Islet of Langerhans (tissue), 1 donor: ENCODE measurements around the gene HIVEP2.

ENCODE experiments used
- FAIRE-seq: peaks from one replicate; lab custom pipeline; 2011; peaks lifted over from hg19 to GRCh38; lab: Jason Lieb, UNC

HIVEP2 gene

DNA sequence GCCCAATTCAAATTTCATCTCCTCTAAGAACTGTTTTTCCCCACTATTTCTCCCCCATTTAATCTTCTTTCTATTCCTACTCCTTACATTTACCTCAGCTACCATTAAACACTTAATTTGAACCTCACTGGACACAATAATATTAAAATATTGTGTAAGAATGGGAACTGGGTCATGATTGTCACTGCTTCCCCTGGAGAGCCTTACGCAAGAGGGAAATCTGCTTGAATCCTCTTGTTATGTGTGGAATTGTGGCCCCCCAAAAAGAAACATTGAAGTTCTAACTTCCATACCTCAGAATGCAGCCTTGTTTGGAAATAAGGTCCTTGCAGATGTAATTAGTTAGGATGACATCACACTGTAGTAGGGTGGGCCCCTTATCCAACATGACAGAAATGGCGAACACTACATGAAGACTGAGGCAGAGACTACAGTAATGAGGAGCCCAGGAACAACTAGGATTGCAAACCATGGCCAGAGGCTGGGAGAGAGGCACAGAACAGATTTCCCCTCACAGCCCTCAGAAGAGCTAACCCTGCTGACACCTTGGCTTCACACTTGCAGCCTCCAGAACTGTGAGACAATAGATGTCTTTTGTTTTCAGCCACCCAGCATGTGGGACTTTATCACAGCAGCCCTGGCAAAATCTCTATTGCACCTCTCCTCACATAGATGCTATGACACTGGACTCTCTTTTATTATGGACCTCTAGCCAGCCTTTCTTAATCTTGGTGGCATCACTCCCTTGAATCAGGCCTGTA lies 29.9 kb downstream of the HIVEP2 start:
- no peak for FAIRE-seq

DNA sequence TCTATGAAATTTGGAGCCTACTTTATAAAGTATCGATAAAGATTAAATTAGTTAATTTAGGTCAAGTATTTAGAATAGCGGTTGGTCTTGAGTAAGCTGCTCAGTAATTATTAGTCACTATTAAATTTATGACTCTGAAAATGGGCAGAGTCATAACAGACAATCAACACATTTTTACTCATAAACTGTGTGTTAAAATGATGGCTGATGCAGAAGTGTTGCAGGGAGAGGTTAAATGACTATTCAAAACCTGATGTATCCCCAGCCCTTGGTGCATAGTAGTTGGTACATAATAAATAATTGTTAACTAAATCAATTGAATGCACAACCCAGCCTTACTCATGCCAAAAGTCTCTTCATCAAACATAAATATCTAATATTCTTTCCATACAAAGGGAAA lies 30.6 kb downstream of the HIVEP2 start:
- no peak for FAIRE-seq

DNA sequence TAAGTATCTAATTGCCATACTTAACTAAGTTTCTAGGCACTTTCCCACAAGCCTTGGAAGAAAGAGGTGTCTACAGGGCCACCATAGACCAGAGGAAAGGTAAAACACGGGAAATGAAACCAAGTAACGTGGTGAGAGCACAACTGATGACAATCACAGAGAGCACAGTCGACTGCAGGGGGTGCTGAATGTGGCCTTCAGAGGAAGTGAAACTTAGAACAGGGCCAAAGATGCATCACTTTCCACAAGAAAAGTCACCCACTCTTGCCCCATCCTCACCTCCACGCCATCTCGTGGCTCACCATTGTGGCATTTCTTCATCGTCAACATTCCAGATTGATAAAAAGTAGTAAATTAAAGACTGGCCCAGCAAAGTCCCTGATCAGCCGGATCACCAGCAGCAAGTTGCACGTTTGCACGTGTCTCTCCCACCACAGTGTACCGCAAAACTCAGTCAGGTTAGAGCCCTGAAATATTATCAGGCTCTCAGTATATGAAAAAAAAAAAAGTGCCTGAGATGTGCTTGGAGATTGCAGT lies 31.4 kb downstream of the HIVEP2 start:
- FAIRE-seq = no peak

DNA sequence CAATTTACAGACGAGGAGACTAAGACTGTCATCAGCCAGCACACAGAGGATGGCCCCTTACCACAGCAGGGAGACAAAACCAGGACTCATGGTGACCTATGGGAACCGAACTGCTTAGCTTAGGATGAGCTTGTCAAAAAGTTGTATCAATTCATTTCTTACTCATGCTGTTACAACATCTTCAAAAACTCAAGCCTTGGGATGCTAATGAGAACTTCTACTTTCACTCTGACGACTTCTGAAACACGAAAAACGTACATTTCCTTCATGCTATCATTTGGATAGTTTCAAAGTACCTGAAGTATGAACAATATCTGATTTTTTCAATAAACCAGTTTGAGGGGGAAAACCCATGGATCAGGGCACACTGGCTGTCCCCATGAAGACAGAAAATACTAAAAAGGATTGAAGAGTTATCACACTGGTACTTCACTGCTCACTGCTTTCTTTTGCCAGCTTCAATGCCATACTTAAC lies 31.9 kb downstream of the HIVEP2 start:
- no peak for FAIRE-seq

DNA sequence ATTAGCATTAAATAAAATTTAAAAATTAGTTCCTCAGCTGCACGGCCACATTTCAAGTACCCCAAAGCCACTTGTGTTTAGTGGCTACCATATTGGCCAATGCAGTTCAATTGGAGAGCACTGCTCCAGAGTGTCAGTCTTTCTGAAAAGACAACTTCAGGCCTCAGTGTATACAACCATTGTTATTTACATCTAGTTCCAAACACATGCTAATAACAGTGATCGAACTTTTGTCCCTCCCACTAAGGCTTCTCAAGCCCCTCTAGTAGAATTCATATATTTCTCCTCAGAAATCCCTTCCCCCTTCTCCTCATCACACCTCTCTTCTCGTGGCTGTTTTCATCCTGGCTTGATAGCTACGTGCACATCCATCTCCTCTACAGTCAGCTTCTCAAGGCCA lies 32.9 kb downstream of the HIVEP2 start:
- FAIRE-seq = no peak

DNA sequence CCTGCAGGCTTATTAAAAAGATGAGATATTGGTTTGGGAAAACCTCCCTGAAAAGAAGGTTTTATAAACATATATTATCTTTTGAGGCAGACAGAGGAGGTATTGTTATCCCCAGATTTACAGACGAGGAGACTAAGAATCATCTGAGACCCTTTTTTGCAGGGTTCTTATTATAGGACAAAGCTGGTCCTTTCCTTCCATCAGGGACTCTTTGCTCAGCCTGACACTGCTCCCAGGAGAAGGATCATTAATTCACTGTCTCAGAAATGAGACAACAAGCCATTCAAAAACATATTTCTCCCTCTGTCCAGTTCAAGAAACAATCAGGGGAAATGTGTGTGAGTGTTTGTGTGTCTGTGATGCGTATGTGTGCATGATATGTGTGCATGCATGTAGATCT lies 33.5 kb downstream of the HIVEP2 start:
- no peak for FAIRE-seq

DNA sequence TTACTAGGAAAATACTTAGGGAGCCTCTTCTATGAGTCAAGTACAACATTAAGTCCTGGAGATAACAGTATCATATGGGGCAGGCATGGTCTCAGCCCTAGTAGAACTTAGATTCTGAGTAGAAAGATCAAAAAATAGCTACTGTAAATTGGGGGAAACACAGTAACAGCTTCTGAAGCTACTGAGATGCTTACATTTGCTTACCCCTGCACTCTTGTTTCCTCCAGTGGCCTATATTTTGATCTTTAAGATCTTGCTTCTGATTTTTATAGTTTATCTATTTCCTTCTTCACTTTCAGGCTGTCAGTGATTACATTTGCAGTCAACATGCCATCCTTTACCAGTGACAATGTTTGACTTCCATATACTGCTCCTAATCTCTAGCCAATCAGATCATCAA lies 35.3 kb downstream of the HIVEP2 start:
- FAIRE-seq = no peak

DNA sequence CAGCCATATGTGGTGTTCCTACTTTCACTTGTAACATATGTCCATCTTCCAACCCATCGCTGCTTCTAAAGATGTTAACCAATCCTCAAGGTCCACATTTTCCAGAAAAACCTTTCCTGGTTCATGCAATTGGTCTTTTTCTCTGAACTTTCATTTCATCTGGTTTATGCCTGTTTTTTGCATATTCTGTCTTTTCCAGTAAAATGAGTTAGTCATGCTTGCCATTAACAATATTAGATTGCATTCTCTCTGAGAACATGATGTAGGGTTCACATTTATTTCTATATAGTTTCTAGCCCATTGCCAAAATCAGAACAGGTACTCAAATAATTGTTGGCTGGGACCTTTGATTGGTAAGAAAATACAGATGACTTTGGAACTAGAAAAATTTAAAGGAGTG lies 36.7 kb downstream of the HIVEP2 start:
- no peak for FAIRE-seq

DNA sequence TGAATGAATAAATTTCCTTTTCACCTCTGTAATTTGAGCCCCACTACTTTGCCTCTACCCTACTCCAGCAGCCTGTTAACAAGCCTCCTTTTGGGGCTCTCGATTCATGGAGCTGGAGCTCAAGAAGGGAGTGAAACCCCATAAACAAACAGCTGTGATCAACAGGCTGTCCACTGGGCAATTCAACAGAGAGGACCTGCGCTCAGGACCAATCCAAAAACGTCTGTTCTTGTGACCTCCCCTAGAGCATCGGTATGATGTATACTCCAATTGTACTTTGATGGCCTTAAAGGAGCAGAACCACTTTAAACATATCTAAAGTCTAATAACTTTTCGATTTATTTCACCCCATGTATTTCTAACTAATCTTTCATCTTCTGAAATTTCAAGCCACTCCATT lies 37.4 kb downstream of the HIVEP2 start:
- FAIRE-seq = no peak

DNA sequence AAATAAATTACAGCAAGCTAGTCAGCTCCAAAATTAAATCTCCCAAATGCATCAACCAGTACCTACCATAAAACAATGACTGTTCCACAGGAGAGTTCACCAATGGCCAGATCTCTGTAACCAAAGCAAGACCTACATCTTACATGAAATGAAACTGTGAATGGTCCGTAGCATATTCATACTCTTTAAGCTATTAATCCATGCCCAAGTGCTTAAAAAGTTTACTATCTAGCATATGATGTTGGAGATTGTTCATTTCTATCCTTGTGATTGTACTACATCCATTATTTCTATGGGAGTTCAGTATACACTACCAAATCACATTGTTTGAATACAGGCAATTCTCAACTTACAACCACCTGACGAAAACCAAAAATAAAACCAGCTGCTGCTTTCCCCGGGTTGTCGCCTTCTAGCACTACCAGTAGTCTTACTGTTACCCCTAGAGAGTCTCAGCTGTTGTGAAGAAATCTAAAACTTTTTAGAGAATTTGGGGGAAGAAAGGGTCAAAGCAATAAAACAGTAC lies 38.0 kb downstream of the HIVEP2 start:
- peak; percentile 5 for FAIRE-seq

DNA sequence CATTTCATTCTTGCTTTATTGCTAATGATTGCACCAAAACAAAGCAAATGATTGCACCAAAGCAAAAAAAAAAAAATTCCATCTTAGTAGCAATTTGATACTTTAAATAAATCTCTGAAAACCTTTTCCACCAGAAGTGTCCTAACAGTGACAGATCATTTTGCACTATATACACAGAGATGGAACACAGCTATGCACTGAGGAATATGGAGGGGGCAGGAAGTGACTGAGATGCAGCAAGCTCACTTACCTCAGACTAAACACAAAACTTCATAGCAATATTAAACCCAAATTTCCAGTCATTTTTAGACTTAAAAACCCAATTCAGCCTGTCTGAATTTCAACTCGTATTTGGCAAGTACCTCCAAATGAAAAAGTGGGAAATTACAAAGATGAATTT lies 41.2 kb downstream of the HIVEP2 start:
- FAIRE-seq = no peak

DNA sequence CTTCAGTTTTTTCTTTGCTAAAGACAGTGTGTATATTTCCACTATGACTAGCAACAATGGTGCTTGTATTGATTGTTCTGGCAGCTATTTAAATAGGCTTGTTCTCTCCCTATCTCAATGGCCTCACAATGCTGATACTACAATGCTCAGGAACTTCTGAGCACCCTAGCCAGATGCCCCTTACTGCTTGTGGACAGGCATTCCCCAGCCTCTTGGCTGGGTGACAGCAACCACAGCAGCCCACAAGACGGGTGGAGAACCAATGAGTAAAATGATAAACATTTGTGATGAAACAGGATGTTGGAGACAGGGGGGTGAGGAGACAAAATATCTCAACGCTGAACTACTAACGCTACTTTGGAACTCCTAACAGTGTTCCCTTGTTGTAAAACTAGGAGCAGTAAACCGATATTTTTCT lies 42.3 kb downstream of the HIVEP2 start:
- FAIRE-seq = no peak

DNA sequence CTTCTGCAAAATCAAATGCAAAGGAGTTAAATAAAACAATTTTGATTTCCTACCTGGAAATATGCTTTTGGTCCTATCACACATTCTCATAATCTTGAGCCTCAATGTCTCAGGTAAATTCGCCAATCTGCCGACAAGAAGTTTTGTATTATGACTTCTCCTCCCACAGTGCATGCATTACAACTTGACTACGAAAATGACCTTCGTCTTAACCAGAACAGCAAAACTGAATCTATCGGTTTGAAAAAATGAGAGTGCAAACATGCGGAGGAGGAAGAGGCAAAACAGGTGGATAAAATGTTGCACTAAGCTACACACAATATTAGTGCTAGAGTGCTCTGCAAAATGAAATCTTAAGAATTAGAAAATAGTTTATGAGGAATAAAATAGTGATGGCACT lies 43.4 kb downstream of the HIVEP2 start:
- no peak for FAIRE-seq

DNA sequence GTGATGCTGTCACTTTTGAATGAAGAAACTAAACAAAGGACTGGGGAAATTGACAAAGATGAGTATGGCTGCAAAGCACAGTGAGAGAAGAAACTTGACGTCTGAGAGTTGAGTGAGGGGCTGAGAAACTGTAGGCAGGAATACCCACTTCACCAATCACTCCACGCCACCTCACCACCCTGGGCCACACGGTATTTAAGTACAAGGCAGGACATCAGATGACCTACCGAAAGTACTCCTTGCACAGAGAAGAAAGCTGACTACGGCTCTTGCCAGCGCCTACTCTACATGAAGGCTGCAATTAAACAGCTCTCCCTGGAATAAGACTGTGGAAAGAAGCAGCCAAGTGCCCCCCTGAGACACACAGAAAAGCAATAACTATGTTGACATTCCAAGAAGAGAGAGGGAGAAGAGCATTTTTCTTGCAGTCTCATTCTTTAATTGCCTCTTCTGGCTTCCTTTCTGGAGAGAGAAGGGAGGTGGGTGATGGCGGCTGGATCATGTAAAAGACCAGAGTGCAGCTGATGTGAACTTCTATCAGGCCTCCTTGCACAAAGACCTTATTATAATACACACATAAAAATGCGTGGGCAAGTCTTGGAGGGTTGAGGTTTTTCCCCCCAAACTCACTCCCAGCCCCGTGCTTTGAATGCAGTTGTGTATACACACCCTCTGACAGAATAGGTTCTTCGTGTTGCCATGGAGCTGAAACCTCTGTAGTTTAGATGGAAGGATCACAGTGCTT lies 44.6 kb downstream of the HIVEP2 start:
- no peak for FAIRE-seq

DNA sequence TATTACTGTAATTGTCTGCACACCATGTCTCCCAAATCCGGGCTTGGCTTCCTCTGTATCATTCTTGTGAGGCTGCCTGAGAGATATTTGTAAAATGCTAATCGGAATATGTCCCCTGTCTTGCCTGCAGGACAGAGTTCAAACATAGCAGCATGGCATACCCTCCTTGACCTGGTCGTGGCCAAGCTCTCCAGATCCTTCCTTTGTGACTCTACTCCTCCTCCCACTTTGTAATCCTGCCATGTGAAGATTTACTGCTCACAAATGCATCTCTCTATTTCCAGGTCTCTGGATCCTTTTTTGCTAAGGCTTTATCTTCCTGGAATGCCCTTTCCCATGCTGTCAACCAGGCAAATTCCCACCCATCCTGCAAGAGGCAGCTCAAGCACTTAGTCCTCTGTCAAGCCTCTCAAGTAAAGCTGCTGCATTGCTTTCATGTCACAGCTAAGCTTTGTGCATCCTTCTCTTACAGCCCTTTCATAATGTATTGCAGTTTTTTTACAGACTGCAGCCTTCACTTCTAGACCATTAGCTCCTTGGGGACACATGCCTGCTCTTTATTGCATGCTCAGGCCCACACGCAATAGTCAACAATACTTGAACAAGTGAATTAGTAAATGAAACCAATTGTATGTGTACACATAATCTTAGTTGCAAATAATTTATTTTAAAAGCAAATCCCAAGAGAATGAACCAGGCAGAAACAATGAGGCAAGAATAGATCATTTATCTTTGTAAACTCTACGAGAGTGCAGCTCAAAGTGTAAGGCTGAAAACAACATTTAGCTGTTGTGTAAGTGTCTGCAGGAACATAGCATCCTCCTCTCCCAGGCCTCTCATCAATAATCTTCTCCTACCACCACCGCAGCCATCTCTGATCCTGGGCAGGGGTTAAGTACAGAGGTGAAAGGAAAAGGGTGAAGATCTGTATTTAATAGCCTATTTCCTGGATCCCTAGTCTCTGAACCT lies 45.8 kb downstream of the HIVEP2 start:
- no peak for FAIRE-seq

DNA sequence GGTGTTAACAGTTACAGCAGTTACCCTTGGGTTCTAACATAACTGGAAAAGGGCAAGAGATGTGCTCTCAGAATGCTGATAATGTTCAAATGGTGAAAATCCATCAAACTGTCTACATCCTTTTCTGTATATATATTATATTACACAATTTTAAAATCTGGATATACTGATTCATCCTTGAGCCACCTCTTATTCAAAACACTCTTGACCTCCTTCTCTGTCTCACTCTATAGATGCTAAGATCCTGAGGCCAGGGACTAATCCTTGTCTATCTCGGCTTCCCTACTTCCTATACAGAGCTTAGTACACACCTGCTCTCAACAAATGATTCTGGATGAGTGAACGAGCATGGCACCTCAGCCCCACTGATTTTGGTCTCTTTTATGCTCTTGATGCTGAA lies 47.3 kb downstream of the HIVEP2 start:
- no peak for FAIRE-seq

DNA sequence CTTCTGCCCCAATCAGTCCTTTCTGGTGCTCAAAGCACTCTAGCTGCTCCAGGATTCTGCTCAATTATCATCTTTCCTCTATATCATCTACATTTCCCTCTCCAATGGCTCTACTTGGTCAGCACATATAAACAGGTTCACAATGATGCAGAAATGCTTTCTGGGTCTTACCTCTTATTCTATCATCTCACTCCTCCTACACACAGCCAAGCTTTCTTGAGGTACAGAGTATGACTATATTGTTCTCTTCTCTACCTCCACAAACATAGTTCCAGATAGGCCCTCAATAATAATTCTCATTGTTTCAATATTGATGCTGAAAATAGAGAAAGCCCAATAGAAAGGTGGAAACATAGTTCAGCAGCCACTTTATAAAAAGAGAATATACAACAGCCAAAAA lies 48.2 kb downstream of the HIVEP2 start:
- no peak for FAIRE-seq

DNA sequence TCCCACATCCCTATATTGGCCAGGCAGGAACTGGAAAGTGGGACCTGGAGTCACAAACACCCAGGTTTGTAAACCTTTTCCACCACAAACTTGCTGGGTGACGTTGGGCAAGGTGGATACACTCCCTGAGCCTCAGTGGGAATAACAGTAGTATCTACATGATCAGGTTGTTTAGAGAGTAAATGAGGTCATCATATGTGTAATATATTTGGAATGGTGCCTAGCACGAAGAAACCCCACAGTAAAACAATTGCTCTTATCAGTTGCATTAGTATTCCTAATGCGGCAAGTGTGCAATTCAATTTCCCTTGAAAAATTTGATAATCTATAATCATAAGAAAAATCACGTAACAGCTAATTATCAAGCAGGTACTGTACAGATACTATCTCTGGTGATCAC lies 51.9 kb downstream of the HIVEP2 start:
- no peak for FAIRE-seq

DNA sequence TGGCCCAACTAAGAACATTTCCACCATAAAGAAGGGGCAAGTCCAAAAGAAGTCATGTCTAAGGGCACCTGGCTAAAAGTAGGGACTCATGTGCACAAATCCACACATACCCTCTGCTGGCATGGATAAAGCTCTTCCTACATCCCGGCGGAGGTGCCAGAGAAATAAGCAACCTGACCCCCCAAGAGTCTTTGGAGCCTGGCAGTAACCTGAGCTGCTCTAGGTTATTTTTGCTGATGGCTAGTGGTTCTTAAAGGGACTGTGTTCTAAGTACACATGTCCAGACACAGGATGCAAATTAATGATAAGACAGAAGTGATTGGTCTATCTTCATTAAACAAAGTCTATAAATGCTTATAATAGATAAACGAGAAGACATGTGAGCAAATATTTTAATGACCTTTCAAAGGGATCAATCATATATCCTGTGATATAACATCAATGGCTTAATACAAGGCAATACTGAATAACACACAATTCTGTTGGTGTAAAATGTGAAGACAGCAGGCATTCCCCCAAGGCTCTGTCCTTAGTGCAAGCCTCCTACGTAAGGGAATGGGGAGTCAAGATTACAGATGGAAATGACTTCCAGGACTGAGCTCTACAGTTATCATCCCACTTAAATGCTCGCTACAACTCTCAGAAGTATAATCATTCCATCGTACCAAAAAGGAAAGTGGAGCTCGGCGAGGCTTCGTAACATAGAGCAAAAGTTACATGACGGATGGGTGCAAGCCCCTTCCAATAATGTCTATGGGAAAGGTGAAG lies 52.5 kb downstream of the HIVEP2 start:
- no peak for FAIRE-seq

DNA sequence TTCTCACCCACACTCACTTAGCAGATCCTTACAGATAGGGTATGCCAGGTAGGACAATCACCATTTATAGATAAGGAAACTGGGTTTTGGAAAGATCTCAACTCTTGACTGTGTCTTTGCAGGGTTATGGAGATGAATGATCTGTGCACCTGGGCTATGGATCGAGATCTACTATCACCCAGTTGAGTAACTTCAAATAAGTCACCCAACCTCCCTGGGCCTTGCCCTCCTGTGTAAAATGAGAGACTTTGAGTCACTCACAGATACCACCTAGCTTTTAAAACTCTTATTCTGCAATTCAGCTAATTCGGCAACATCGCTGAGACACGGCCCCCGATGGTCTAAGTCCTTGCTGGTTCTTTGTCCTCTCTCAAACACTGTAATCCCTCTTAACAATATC lies 53.5 kb downstream of the HIVEP2 start:
- FAIRE-seq = no peak

DNA sequence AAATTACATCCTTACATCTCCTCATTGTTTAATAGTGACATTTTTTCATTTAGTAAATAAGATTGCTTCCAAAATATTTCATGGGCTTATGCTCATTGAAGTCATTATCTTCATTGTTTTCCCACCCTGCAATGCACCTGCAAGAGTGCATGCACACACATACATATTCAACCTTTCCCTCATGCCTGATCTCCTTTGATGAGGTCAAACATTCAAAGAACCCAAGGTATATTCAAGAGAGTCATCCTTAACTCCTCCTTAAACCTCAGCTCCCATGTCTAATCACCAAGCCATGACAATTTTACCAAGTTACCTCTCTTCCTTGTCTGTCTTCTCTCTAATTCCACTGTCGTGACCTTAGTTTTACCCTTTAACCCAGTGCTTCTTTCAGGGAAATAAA lies 56.5 kb downstream of the HIVEP2 start:
- FAIRE-seq = no peak
